ENCODE data around the gene PRDX1. TPM values are rescaled to one million over a fixed set of nuclear protein-coding genes. Genes with fewer than 3 reads are reported as not detected.
"Not testable (repeated sequence)": the region's sequence is repeated elsewhere in the genome, so short reads cannot be mapped to it uniquely, and the experiment has no call there.

The PRDX1 gene
- total RNA-seq, 1 experiment from 2014 or later = 637 TPM

GRCh38 chr1:45490121-45490625, 31.5 kb downstream of the PRDX1 start:
- ChIA-PET POLR2A (interaction anchor here (0.8 to 2.9 kb wide), 5 partner anchors 10 to 163 kb away, joined by 4 to 25 read pairs (median 7); partner anchors contain the start of genes CCDC163, HPDL, MMACHC and MUTYH), CTCF (interaction anchor here (0.9 to 2.0 kb wide), 6 partner anchors 10 to 186 kb away, joined by 3 to 16 read pairs (median 6); partner anchors contain the start of genes CCDC163, MMACHC, MUTYH and TOE1)
- intact Hi-C loops (cut with micrococcal nuclease; ENCODE audit: unreplicated experiment) = loop anchor here (10.0 kb wide), 1 partner anchor 195 kb away; the partner anchor contains the start of genes GPBP1L1 and TMEM69
- Mint-ChIP-seq H3K4me1 (ENCODE audit: low read depth, unreplicated experiment) (peaks cover 15% of the 10 kb centered on the region), H3K36me3 (ENCODE audit: insufficient read depth, unreplicated experiment) (peaks cover 14% of the 10 kb centered on the region), H3K4me3 (ENCODE audit: unreplicated experiment) (no peak overlapping the region), H3K27me3 (ENCODE audit: insufficient read depth, unreplicated experiment) (no peaks in the 10 kb centered on the region), H3K27ac (ENCODE audit: unreplicated experiment) (no peak overlapping the region), H3K9me3 (ENCODE audit: unreplicated experiment) (no peaks in the 10 kb centered on the region)
- no peaks in the 10 kb centered on the region for H3K27me3 ChIP-seq (replicated peaks; ENCODE audit: control insufficient read depth, insufficient read depth, low read length)
- no TSS peak for BruUV-seq (replicated peaks)
- H3K36me3 ChIP-seq (ENCODE audit: control insufficient read depth, insufficient read depth, low read length) = no peaks in the 10 kb centered on the region
- TF ChIP-seq, protein P1, sequence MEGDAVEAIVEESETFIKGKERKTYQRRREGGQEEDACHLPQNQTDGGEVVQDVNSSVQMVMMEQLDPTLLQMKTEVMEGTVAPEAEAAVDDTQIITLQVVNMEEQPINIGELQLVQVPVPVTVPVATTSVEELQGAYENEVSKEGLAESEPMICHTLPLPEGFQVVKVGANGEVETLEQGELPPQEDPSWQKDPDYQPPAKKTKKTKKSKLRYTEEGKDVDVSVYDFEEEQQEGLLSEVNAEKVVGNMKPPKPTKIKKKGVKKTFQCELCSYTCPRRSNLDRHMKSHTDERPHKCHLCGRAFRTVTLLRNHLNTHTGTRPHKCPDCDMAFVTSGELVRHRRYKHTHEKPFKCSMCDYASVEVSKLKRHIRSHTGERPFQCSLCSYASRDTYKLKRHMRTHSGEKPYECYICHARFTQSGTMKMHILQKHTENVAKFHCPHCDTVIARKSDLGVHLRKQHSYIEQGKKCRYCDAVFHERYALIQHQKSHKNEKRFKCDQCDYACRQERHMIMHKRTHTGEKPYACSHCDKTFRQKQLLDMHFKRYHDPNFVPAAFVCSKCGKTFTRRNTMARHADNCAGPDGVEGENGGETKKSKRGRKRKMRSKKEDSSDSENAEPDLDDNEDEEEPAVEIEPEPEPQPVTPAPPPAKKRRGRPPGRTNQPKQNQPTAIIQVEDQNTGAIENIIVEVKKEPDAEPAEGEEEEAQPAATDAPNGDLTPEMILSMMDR (IDR thresholded peaks at IDR 0.05; ENCODE audit: insufficient read depth in 1 of 2, low read depth in 1 of 2, low read length in 1 of 2, severe bottlenecking in 1 of 2, unreplicated experiment in 1 of 2) = no peak
- H3K9me3 ChIP-seq = no peaks in the 10 kb centered on the region
- no peaks in the 10 kb centered on the region for H3K4me1 ChIP-seq
- no peak for DNase-seq
- H3K4me3 ChIP-seq (ENCODE audit: low read depth, low read length) = peak overlapping the region; percentile 92

DNA sequence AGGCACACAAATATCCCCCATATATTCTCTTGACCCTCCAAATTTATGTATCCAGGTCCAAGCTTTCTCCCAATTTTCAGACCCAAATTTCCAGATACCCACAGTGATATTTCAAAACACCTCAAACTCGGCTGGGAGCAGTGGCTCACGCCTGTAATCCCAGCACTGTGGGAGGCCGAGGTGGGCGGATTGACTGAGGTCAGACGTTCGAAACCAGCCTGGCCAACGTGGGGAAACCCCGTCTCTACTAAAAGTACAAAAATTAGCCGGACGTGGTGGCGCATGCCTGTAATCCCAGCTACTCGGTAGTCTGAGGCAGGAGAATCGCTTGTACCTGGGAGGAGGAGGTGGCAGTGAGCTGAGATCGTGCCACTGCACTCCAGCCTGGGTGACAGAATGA, 32.3 kb downstream of the PRDX1 start:
- H3K9me3 ChIP-seq; H3K27me3 ChIP-seq (replicated peaks; ENCODE audit: control insufficient read depth, insufficient read depth, low read length); H3K36me3 ChIP-seq (ENCODE audit: control insufficient read depth, insufficient read depth, low read length); DNase-seq; H3K9me3 Mint-ChIP-seq (ENCODE audit: unreplicated experiment); H3K4me1 ChIP-seq; intact Hi-C loops (cut with micrococcal nuclease; ENCODE audit: unreplicated experiment); H3K4me3 Mint-ChIP-seq (ENCODE audit: unreplicated experiment); H3K27me3 Mint-ChIP-seq (ENCODE audit: insufficient read depth, unreplicated experiment): not testable (repeated sequence)
- ChIA-PET POLR2A (interaction anchor here (1.0 to 2.9 kb wide), 2 partner anchors 149 to 151 kb away, joined by 11 to 25 read pairs; partner anchors contain the start of genes MUTYH and TOE1), CTCF (interaction anchor here (0.9 to 1.6 kb wide), 2 partner anchors 149 to 186 kb away, joined by 4 to 5 read pairs; partner anchors contain the start of genes MUTYH and TOE1)
- BruUV-seq (replicated peaks) = TSS peak; percentile 53
- H3K27ac Mint-ChIP-seq (ENCODE audit: unreplicated experiment) = peak overlapping the region; percentile 11
- peak overlapping the region; percentile 92 for H3K4me3 ChIP-seq (ENCODE audit: low read depth, low read length)
- peaks cover 15% of the 10 kb centered on the region for H3K4me1 Mint-ChIP-seq (ENCODE audit: low read depth, unreplicated experiment)
- peaks cover 14% of the 10 kb centered on the region for H3K36me3 Mint-ChIP-seq (ENCODE audit: insufficient read depth, unreplicated experiment)

- Histone ChIP-seq H3K27me3 (replicated peaks; ENCODE audit: control insufficient read depth, insufficient read depth, low read length) (no peaks in the 10 kb centered on the region), H3K9me3 (no peaks in the 10 kb centered on the region), H3K36me3 (ENCODE audit: control insufficient read depth, insufficient read depth, low read length) (no peaks in the 10 kb centered on the region), H3K4me3 (ENCODE audit: low read depth, low read length) (peak overlapping the region; percentile 92), H3K4me1 (no peaks in the 10 kb centered on the region)
- Mint-ChIP-seq H3K36me3 (ENCODE audit: insufficient read depth, unreplicated experiment) (peaks cover 14% of the 10 kb centered on the region), H3K27me3 (ENCODE audit: insufficient read depth, unreplicated experiment) (no peaks in the 10 kb centered on the region), H3K4me3 (ENCODE audit: unreplicated experiment) (no peak overlapping the region), H3K27ac (ENCODE audit: unreplicated experiment) (peak overlapping the region; percentile 11), H3K9me3 (ENCODE audit: unreplicated experiment) (no peaks in the 10 kb centered on the region), H3K4me1 (ENCODE audit: low read depth, unreplicated experiment) (peaks cover 15% of the 10 kb centered on the region)
- TF ChIP-seq, protein P1 (IDR thresholded peaks at IDR 0.05; ENCODE audit: insufficient read depth in 1 of 2, low read depth in 1 of 2, low read length in 1 of 2, severe bottlenecking in 1 of 2, unreplicated experiment in 1 of 2) = no peak
- intact Hi-C loops (cut with micrococcal nuclease; ENCODE audit: unreplicated experiment) = no loop called here
- DNase-seq = no peak
- ChIA-PET CTCF (interaction anchor here (0.9 kb wide), 1 partner anchor 185 kb away, joined by 4 read pairs; no protein-coding TSS in a partner anchor), POLR2A (interaction anchor here (1.0 kb wide), 1 partner anchor 150 kb away, joined by 11 read pairs; no protein-coding TSS in a partner anchor)
- no TSS peak for BruUV-seq (replicated peaks)
Observed at GRCh38 chr1:45488666-45489377, 32.9 kb downstream of the PRDX1 start.
